Fibroblast of the conjunctiva (primary cell): ENCODE results near the gene MLIP.
"Not testable (repeated sequence)": the region's sequence is repeated elsewhere in the genome, so short reads cannot be mapped to it uniquely, and the experiment has no call there.

Experiments
- DNase-seq: peaks from one replicate; pipeline ENCODE4 v3.0.0-alpha.2; 2010; ENCODE audit warnings: low read depth

Gene MLIP

DNA sequence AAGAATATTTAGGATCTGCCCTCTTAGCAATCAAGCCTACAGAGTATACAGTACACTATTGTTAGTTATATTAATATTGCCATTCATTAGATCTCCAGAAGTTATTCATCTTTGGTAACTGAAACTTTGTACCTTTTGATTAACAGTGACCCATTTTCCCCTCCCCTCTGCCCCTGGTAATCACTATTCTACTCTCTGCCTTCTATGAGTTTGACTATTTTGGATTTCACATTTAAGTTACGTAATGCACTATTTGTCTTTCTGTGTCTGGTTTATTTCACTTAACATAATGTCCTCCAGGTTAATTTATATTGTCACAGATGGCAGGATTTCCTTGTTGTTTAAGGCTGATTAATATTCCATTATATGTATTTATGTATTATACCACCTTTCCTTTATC, 111.0 kb downstream of the MLIP start:
- DNase-seq, result no peak

DNA sequence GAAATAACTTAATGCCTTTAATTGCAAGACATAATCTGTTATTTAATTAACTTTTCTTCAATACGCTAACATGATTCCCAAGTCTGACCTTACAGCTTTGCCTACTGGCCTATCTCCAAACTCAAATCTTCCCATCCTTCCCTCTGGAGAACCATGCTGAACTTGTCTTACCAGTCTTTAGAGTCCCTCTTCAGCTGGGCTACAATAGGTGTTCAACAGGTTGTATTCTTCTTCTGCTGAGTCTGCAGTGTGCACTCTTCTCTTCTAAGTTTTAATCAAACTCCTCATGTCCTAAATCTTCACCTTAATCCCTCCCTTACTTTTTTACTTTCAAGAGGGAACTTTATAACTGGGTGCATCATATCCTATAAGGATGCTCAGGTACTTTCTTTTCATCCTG, 121.5 kb downstream of the MLIP start:
- DNase-seq, result no peak

DNA sequence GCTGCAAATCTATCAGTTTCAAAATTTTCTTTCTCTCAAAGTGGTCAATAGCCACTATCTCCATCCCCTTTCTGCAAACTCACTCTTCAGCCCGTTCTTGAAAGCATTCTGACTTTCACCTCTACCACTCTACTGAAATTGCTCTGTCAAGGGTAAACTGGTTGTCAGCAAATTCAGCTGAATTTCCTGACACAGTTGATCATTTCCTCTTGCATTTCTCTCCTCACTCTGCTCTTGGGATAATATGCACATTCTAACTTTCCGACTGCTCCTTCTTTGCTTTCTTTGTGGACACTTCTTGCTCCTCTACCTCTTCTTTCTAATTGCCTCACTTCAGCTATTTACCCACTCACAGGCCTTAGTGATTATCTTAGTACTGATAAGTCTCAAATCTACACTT, 123.3 kb downstream of the MLIP start:
- DNase-seq, result no peak

DNA sequence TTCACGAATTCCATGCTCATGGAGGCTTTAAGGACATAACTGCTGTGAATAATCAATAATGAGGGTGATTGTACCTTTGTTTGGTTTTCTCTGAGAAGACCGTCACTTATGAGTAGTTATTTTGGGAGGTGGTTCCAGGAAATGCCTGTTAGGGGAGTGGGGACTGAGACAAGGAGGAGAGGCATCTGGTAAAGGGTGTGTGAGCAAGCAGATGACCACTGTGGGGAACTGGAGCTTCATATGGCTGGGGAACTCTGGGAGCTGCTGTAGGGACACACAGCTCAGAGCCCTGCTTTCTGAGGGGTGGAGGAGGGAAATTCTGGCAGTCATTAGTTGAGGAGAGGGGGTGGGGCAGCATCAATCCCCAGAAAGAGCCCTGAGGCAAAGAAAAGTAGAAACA, 125.7 kb downstream of the MLIP start:
- DNase-seq, result no peak

DNA sequence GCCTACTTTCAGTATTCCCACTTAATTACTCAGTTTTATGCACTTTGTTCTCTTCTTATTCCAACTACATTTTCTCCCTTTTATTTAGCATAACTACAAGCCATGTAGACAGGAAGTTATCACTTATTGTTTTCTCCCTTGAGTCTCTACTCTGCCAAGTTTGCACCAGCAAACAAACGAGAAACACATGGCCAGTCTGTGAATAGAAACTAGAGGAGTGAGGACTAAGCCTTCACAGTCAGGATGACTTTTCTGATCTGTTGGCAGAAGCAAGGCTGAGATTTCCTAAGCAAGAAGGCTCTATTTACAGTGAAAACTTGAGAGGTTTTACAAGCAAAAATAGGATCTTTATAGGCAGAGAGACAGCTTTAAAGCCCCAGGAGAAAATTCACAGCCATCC, 127.2 kb downstream of the MLIP start:
- DNase-seq, result peak; percentile 88

DNA sequence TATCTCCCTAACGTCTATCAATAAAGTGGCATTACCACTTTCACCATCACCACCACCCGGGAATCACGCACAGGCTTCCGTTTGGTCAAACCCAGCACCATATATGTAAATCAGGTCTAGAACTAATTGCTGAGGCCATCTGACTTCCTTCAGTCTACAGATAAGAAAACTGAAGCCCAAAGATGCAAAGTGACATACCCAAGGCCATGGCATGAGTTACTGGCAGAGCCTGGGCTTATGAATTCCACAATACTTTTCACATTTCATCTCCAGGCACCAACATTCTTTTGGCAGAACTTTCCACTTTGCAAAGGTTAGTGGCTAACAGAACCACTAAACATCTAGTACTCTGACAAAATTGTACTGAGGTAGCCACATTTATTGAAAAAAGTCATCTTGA, 132.5 kb downstream of the MLIP start:
- no peak for DNase-seq

DNA sequence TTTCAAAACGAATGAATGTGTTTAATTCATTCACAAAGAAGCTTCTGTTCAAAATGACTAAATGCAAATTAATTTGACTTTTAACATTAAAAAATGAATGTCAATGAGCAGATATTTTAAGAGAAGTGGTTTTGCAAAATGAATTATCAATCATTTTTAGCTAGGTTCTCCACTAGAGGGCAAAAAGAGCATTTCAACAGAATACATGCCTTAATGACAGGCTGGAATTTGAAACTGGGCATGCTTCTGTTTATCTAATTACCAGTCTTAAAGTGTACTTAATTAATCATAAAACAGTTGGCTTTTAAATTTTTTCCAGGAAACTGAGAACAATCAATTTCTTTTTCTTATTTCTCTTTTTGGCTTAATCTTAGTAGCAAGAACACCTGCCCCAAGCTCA, 133.2 kb downstream of the MLIP start:
- DNase-seq, result peak; percentile 14

DNA sequence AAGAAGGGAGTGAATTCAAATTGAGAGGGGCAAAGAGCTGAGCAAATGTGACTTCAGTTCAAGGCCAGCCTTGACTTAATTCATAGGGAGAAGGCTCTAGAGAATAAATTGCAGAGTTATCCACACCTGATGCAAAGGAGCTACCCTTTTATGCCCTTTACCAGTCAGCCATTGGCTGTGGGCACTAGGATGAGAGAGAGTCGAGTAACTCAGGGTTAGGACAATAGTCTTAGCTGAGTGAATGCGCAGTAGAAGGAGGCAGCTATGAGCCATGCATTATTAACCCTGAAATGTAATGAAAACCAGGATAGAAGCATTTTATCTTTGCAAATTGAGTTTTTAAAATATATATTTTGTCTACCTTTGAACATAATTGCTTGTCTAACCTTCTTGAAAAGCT, 134.0 kb downstream of the MLIP start:
- DNase-seq, result no peak

DNA sequence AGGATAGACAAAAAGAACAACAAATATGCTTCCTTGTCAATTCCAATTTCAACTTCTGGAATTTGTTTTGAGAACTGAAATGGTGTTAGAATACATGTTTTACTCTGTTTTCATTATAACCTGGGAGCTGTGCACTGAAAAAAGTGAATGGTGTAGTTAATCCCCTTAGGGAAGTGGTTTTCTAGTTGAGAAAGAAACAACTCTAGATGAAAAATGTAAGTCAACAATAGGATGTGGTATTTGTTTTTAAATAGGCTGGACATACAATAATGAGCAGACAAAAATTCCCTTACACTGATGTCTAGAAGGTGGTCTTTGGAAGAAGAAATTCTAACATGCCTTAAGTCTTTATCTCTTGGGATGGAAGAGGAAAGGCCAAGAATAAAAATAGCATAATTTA, 137.1 kb downstream of the MLIP start:
- DNase-seq, result no peak

DNA sequence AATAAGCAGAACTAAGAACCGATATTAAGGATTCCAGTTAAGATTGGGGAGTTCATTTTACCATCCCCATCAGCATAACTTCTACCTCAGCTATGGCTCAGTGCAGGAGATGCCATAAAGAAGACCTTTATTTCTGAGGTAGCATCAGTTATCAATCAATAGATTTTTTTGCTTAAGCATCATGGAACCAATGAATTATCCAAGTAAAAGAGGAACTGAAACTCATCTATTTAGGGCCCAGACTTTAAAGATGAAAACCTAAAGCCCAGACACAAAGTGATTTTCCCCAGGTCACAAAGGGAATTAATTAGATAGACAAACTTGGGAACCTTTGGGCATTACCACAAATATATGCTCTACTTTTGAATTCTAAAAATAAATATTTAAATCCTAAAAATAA, 137.8 kb downstream of the MLIP start:
- no peak for DNase-seq

DNA sequence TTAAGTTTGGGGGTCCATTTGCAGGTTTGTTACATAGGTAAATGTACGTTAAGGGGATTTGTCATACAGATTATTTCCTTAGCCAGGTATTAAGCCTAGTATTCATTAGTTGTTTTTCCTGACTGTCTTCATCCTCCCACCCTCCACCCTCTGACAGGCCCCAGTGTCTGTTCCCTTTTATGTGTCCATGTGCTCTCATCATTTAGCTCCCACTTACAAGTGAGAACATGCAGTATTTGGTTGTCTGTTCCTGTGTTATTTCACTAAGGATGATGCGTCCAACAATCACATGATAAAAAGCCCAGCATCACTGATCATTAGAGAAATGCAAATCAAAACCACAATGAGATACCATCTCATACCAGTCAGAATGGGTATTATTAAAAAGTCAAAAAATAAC, 138.6 kb downstream of the MLIP start:
- not testable (repeated sequence) for DNase-seq

DNA sequence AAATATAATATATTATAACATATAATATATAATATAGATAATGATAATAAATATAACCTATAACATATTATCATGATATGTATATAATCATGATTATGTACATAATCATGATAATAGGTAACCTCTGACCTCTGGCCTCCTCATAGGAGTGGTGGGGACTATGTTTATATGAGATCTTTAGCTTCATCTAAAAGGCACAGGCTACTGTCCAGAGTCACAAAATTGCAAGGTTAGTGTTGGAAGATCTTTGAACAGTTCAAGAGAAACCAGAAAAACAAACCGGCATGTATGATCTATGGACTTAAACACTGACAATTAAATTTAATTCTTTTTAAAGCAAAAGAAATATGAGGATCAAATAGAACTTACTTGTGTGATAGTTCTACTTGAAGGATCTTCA, 141.3 kb downstream of the MLIP start:
- no peak for DNase-seq

DNA sequence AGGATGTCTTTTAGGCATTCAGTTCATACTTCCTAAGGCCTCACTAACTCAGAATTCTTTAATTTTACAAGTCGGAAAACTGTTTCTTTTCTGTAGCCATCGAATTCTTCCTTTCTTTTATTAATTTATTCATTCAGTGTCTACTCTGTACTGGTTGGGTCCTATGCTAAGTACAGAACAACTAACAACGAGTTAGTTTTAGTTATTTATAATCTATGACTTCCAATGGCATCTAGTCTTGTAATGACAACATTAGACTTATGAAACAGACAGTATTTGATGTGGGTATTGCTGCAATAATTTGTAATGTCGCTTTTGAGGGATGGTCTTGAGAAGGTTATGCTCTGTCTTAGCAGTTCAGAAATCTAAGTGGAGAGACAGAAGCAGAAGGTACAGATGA, 141.7 kb downstream of the MLIP start:
- DNase-seq, result no peak

DNA sequence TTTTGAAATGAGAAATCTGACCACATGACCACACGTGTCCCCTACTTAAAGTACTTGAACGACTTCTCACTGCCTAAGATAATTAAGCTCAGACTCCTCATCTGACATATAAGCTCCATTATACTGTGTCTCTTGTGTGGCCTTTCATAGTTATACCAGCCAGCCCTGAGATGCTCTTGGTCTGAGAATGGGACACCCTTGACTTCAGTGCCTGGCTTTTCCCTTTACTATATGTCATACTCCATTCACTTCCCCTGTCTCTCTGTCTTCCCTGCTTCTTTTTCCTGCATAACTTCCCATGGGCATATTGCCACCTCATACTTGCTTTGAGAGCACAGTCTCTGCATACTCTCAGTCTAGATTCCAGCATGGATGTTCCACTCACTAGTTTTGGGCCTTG, 143.6 kb downstream of the MLIP start:
- DNase-seq, result no peak

DNA sequence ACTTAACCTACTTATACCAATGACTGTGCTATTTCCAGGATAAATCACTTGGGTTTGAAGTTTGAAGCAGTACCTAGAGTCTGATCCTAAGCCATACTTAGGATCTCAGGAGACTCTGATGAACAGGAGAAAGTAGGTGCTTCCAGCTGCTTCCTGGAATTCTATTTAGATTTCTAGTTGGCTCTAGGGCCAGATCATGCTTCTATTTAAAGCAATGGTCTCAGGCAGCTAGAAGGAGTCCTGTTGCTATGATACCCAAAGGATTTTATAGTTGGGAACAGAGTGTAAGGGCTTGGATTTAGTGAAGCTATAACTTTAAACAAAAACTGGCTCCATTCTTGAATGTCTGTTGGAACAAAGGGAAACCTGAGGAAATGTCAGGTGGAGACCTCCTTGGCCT, 144.6 kb downstream of the MLIP start:
- DNase-seq, result no peak

DNA sequence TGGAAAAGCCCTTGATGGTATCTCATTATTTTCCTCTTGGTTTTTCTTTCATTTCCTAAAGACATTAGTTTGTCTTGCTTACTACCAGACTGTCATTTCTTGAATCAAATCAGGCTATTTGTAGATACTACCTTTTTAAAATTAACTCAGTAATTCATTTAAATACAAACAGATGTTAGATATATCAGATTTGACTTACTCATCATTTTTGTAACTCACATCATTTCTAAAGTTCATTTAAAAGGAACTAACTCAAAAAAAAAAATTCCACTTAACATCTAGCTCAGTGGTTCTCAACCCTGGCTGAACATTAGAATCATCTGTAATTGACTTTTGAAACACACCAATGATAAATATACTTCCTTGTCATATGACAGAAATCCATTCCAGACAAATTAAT, 148.8 kb downstream of the MLIP start:
- DNase-seq, result no peak

DNA sequence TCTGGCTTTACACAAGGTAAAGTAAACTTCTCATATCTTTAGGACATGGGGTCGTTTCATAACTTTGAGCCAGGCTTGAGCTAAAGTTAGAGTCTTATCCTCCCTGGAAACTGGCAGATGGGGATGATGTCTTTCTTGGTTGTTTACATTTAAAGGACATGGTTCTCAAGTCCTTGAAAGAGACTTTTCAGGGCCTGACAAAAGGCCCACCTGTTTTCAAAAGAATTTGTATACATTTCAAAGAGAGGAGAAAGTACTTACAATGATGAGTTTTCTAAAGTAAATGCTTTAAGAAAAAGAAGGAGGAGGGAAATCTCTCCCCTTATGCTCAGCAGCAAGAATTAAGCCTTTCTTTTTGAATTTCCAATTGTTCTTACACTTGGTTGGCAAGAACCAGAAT, 151.3 kb downstream of the MLIP start:
- DNase-seq, result no peak

DNA sequence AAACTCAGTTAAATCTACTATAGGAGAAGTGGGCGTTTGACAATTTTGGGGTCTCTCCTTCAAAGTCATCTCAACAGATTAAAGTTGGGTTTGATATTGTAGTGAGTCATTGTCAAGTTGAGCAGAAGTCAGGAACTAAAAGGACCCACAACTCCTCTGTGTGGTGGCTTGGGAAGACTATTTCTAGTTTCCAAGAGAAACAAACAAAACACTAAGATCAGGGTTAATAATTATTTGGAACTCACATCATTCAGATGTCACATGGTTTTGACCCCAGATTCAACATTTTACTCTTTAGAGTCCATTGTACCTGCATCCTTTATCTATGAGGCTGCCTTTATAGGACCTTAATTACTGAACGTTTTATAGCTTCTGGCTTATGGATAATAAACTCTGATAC, 151.7 kb downstream of the MLIP start:
- no peak for DNase-seq

DNA sequence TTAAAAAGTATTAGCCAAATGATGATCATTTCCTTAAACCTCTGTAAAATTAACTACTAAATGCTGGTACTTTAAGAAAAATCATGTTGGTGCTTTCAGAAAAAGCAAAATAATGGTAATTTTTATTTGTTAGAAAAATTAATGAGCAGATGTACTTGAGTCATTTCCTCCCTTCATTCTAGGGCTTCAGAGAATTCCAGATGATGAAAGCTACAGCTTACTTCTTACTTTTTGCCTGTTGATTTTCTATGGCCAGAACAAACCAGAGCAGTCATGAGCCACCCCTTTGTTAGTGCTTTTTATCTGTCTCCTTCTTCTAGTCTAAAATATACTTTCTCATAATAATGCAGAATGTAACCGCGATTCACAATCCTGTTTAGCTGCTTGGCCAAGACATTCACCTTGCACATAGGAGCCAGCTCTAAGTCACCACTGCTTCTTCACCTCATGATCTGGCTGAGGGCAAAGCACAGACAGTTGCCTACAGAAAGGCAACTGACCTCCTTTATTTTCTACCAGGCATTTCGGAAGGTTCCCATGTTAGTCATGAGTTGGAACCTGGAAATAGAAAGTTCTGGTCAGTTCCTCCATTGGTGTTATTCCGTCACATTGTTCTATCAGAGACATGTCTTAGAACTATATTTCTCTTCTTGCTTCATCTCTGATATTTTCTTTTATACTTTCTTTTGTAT, 153.5 kb downstream of the MLIP start:
- no peak for DNase-seq

DNA sequence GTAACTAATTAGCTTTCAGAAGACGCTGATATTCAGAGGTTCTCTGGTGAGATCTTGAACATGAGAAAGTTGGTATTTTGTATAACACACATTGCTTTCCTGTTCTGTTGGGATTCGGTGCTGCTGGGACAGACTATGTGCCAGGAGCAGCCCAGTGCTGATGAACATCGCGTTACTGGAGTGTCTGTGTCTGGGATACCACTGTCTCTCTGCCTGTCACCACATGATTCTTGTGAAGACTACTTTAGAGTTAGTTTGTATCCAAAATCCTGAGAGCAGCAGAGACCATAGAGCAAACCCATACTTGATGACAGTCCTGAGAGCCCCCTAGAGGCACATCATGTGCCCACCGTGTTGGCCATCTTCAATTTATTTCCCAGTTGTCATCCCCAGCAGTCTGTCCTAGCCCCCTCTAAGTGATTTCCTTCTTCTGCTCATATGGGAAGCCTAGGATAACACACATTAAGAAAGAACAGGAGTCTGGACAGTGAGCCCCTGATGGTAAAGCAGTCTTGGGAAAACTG, 155.2 kb downstream of the MLIP start:
- DNase-seq, result no peak

DNA sequence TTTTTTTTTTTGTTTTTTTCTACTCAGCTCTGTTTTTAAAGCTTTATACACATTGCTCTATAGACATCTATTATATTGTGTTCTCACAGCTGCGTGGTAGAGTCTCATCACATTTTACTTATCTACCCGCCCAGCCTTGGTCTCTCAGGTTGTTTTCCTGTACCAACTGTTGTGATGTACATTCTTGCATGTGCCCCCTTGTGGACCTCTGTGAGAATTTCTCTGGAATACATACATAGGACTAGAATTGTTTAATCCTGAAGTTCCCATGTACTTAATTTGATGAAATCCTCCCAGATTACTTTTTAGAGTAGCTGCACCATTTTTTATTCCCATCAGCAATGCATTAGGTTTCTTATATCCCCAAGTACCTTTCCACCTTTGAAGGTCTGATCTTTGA, 156.6 kb downstream of the MLIP start:
- DNase-seq, result peak; percentile 27

DNA sequence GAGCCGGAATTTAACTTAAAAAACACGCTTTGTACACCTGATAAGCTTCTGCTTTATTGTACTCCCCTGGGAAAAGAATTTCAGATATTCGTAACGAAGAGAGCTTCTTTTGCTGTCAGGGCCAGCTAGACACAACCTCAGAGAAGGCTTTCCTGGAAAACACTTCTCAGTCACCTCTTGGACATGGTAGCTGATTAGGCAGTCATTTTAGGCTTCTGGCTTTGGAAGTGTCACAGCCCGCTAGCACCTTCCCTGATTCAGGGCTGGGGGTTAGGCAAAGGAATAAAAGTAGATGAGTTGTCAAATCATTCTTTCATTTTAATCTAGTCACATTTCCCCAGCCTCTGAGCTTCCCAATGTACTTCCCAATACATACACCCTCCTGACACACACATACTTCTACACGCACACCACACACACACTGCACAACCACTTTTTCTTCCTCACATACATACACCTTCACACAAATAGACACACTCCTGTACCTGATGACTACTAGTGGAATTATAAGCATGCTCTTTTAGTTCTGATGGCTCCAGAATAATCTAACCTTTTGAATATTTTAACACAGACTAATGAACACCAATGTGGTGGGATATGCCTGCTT, 162.1 kb downstream of the MLIP start:
- no peak for DNase-seq

DNA sequence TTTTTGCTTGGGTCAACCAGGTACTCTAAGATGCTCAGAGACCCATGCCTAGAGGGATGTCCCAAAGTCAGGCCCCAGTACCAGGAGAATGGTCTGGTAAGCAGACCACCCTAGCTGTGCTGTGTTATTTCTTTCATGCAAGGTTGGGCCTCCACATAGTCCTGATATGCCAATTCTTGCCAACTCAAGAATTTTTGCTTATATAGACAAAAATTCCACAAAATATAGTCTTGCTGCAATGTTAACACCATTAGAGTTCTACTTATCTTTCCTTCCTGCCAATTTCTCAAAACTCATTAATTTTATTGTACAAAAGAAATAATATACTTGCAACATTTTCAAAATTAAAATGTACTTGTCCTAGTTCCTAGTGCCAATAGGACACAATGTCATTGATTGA, 163.1 kb downstream of the MLIP start:
- no peak for DNase-seq

DNA sequence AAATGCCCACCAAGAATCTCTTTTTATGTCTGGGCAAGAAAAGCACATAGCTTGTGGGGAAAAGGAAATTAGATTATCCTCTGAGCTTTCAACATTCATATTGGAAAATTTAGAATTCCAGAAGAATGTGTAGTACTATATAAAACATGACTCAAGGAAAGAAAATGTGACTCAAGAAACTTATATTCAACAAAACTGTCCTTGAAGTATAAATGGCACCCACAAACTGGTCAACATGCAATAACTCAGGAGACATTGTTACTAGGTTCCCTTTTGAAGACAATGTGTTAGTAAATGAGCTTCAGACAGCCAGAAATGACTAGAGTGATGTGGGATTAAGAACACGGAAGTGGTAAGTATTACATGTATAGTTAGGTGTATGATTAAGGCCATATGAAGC, 170.9 kb downstream of the MLIP start:
- DNase-seq, result peak; percentile 46
